Eye (tissue), 1 donor: ENCODE data around the gene PRDX1.
"Not testable (repeated sequence)": the region's sequence is repeated elsewhere in the genome, so short reads cannot be mapped to it uniquely, and the experiment has no call there.

Source experiments
- DNase-seq: peaks from one replicate; pipeline ENCODE4 v3.0.0-alpha.2; 2015

Gene PRDX1

GRCh38 chr1:45535988-45536766 is 14.5 kb upstream of the PRDX1 start:
- no peak for DNase-seq

GRCh38 chr1:45531873-45532272 is 10.2 kb upstream of the PRDX1 start:
- no peak for DNase-seq

- DNase-seq: no peak
Measured at GRCh38 chr1:45530632-45531135, 9.0 kb upstream of the PRDX1 start.

- no peak for DNase-seq
Measured at GRCh38 chr1:45526135-45526644, 4.5 kb upstream of the PRDX1 start.

GRCh38 chr1:45523975-45524374 is 2.3 kb upstream of the PRDX1 start:
- not testable (repeated sequence) for DNase-seq

GRCh38 chr1:45523516-45523915 is 1.8 kb upstream of the PRDX1 start:
- not testable (repeated sequence) for DNase-seq

GRCh38 chr1:45522324-45523104 is 830 bp upstream of the PRDX1 start:
- DNase-seq: no peak

- not testable (repeated sequence) for DNase-seq
Measured at GRCh38 chr1:45519774-45520173, 1.9 kb downstream of the PRDX1 start.

- peak; percentile 39 for DNase-seq
Measured at GRCh38 chr1:45518910-45519309, 2.8 kb downstream of the PRDX1 start.

GRCh38 chr1:45518366-45518765 is 3.3 kb downstream of the PRDX1 start:
- DNase-seq: not testable (repeated sequence)

GRCh38 chr1:45516465-45516864 is 5.2 kb downstream of the PRDX1 start:
- DNase-seq: no peak

- no peak for DNase-seq
Measured at GRCh38 chr1:45516036-45516435, 5.6 kb downstream of the PRDX1 start.

- not testable (repeated sequence) for DNase-seq
Measured at GRCh38 chr1:45513532-45514260, 8.0 kb downstream of the PRDX1 start.

GRCh38 chr1:45512641-45513054 is 9.0 kb downstream of the PRDX1 start:
- DNase-seq: peak; percentile 81

GRCh38 chr1:45510972-45511527 is 10.6 kb downstream of the PRDX1 start:
- DNase-seq: no peak

- DNase-seq: no peak
Measured at GRCh38 chr1:45510036-45510971, 11.4 kb downstream of the PRDX1 start.

GRCh38 chr1:45508295-45509151 is 13.2 kb downstream of the PRDX1 start:
- DNase-seq: no peak

- DNase-seq: no peak
Measured at GRCh38 chr1:45507893-45508292, 13.8 kb downstream of the PRDX1 start.

GRCh38 chr1:45507195-45507594 is 14.5 kb downstream of the PRDX1 start:
- no peak for DNase-seq
